Caco-2 (cell line): ENCODE data around the gene GJB6. TPM values are rescaled to one million over a fixed set of nuclear protein-coding genes. Genes with fewer than 3 reads are reported as not detected.

Experiments
- BruUV-seq: library from RNA; stranded (reverse); fragments of 400-500 nt; replicated peaks from 2 replicates; lab custom pipeline; 2021; lab: Mats Ljungman, UMichigan
- CTCF ChIA-PET: fragments of 300-600 bp; sonication (Branson Sonifier 250); formaldehyde crosslinking; loops from one replicate; lab custom pipeline; 2022; ENCODE audit warnings: antibody characterized with exemption; lab: Charles Lee
- POLR2A ChIA-PET: fragments of 300-600 bp; sonication (Branson Sonifier 250); formaldehyde crosslinking; loops from one replicate; lab custom pipeline; 2022; ENCODE audit warnings: antibody characterized with exemption; lab: Charles Lee
- DNase-seq, 2 experiments: peaks; one replicate each; pipeline versions ENCODE4 v3.0.0 to v3.0.0-alpha.2; 2020 to 2022
- H3K27me3 ChIP-seq: replicated peaks from 2 replicates; pipeline ENCODE4 v1.6.0; 2011; ENCODE audit warnings: low read length; ENCODE audit not compliant: control insufficient read depth, insufficient read depth
- H3K36me3 ChIP-seq: 2 replicates; pipeline ENCODE4 v1.5.1; 2011; ENCODE audit warnings: low read length; ENCODE audit not compliant: control insufficient read depth, insufficient read depth
- H3K4me1 ChIP-seq: fragments of 250-450 bp; sonication (Bioruptor Pico); 2 replicates; pipeline ENCODE4 v1.5.1; 2020; ENCODE audit warnings: mild to moderate bottlenecking
- H3K4me3 ChIP-seq: 2 replicates; pipeline ENCODE4 v1.5.1; 2011; ENCODE audit warnings: low read depth, mild to moderate bottlenecking, control low read depth, low read length
- H3K9me3 ChIP-seq: fragments of 250-450 bp; sonication (Bioruptor Pico); 2 replicates; pipeline ENCODE4 v1.5.1; 2020; ENCODE audit warnings: mild to moderate bottlenecking, moderate library complexity
- H3K27ac Mint-ChIP-seq: one replicate; pipeline ENCODE4 v1.8.0; 2022; ENCODE audit warnings: mixed read lengths; ENCODE audit not compliant: unreplicated experiment
- H3K27me3 Mint-ChIP-seq: one replicate; pipeline ENCODE4 v1.8.0; 2022; ENCODE audit warnings: mixed read lengths; ENCODE audit not compliant: insufficient read depth, unreplicated experiment
- H3K36me3 Mint-ChIP-seq: one replicate; pipeline ENCODE4 v1.8.0; 2022; ENCODE audit warnings: mild to moderate bottlenecking, mixed read lengths; ENCODE audit not compliant: insufficient read depth, unreplicated experiment
- H3K4me1 Mint-ChIP-seq: one replicate; pipeline ENCODE4 v1.8.0; 2022; ENCODE audit warnings: low read depth, mixed read lengths; ENCODE audit not compliant: unreplicated experiment
- H3K4me3 Mint-ChIP-seq: one replicate; pipeline ENCODE4 v1.8.0; 2022; ENCODE audit warnings: mild to moderate bottlenecking, moderate library complexity, mixed read lengths; ENCODE audit not compliant: unreplicated experiment
- H3K9me3 Mint-ChIP-seq: one replicate; pipeline ENCODE4 v1.8.0; 2022; ENCODE audit warnings: mixed read lengths; ENCODE audit not compliant: unreplicated experiment
- CTCF ChIP-seq, 2 experiments: fragments of 200-600 bp in 1 of 2; IDR thresholded peaks; 1 replicate in 1 of 2; 2 replicates in 1 of 2; pipeline versions ENCODE4 v1.5.1 to v1.8.0; 2011 to 2022; ENCODE audit warnings: antibody characterized with exemption in 1 of 2, control low read depth in 1 of 2, inconsistent platforms in 1 of 2, low read depth in 1 of 2, low read length in 1 of 2, mild to moderate bottlenecking in 1 of 2, moderate library complexity in 1 of 2; ENCODE audit not compliant: insufficient read depth in 1 of 2, severe bottlenecking in 1 of 2, unreplicated experiment in 1 of 2
- intact Hi-C: fragments of 100-400 bp; cut with micrococcal nuclease; formaldehyde crosslinking; loops from one replicate; pipeline ENCODE4 v1.10.0; 2022; ENCODE audit not compliant: unreplicated experiment
- total RNA-seq: library from RNA; stranded (reverse); gene quantifications from 2 replicates; pipeline ENCODE4 v1.2.3, GENCODE V29; 2022

Gene GJB6
- total RNA-seq, 1 experiment from 2014 or later, result not detected

DNA sequence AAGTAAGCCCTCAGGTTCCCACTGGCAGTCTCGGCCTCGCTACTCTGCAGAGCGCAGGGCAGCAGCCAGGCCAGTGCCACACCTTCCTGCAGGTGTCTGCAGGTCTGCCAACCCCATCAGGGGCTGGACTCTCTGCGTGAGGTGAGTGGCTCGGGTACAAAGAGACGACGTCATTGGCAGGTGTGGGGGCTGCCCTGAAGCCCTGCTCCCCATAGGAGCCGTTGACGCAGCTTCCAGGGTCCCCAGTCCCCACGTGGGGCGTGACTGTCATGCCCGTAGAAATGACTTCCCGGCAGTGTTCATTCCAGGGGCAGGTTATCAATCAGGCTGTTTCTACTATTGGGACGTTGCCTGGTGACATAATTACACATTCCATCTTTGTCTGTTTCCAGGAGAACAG is 15.3 kb upstream of the GJB6 start:
- no peak for DNase-seq
- no peak overlapping the region for H3K4me3 ChIP-seq
- H3K4me3 Mint-ChIP-seq, result no peak overlapping the region
- H3K36me3 Mint-ChIP-seq, result no peaks in the 10 kb centered on the region
- ChIA-PET CTCF (no interaction called here), POLR2A (no interaction called here)
- no TSS peak for BruUV-seq
- no peak overlapping the region for H3K27ac Mint-ChIP-seq
- H3K4me1 ChIP-seq, result no peaks in the 10 kb centered on the region
- H3K9me3 ChIP-seq, result 0 out of 2 replicates have a peak, but pooled peaks cover 4% of the 10 kb centered on the region
- H3K27me3 ChIP-seq, result no peaks in the 10 kb centered on the region
- H3K9me3 Mint-ChIP-seq, result no peaks in the 10 kb centered on the region
- no peaks in the 10 kb centered on the region for H3K4me1 Mint-ChIP-seq
- intact Hi-C loops, result no loop called here
- TF ChIP-seq CTCF (IDR thresholded peaks at IDR 0.05; ENCODE audit: insufficient read depth in 1 of 2, low read depth in 1 of 2, low read length in 1 of 2, severe bottlenecking in 1 of 2, unreplicated experiment in 1 of 2), result no peak
- peaks cover 6% of the 10 kb centered on the region for H3K27me3 Mint-ChIP-seq
- H3K36me3 ChIP-seq, result no peaks in the 10 kb centered on the region

DNA sequence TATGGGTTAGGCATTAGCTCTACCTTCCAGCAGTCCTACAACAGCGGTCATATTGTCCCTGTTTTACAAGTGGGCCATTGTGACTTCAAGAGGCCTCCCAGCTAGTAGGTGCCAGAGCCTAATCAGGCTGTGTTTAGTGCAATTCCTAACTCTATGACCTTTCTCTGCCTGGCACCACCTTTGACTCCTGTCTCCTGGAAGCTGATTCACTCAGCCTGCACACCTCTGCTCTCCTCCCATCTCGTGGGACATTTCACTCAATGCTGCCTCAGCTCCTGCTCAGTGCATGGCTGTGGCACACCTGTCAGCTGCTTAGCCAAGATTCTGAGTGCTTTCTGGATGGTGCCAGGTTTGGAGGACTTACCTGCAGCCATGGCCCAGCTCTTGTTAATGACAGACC is 9.5 kb upstream of the GJB6 start:
- Mint-ChIP-seq H3K9me3 (no peaks in the 10 kb centered on the region), H3K4me1 (peaks cover 5% of the 10 kb centered on the region), H3K27me3 (peaks cover 26% of the 10 kb centered on the region), H3K27ac (no peak overlapping the region), H3K4me3 (no peak overlapping the region), H3K36me3 (no peaks in the 10 kb centered on the region)
- POLR2A ChIA-PET, result no interaction called here
- Histone ChIP-seq H3K9me3 (0 out of 2 replicates have a peak, but pooled peaks cover 4% of the 10 kb centered on the region), H3K4me3 (no peak overlapping the region), H3K27me3 (no peaks in the 10 kb centered on the region), H3K36me3 (no peaks in the 10 kb centered on the region), H3K4me1 (no peaks in the 10 kb centered on the region)
- BruUV-seq, result no TSS peak
- no peak for DNase-seq
- TF ChIP-seq CTCF (IDR thresholded peaks at IDR 0.05; ENCODE audit: insufficient read depth in 1 of 2, low read depth in 1 of 2, low read length in 1 of 2, severe bottlenecking in 1 of 2, unreplicated experiment in 1 of 2), result no peak
- intact Hi-C loops, result no loop called here
- CTCF ChIA-PET, result no interaction called here

- no peak for TF ChIP-seq CTCF (IDR thresholded peaks at IDR 0.05; ENCODE audit: insufficient read depth in 1 of 2, low read depth in 1 of 2, low read length in 1 of 2, severe bottlenecking in 1 of 2, unreplicated experiment in 1 of 2)
- Histone ChIP-seq H3K27me3 (no peaks in the 10 kb centered on the region), H3K4me3 (no peak overlapping the region), H3K36me3 (no peaks in the 10 kb centered on the region), H3K9me3 (0 out of 2 replicates have a peak, but pooled peaks cover 4% of the 10 kb centered on the region), H3K4me1 (no peaks in the 10 kb centered on the region)
- H3K27ac Mint-ChIP-seq, result no peak overlapping the region
- DNase-seq, result no peak
- POLR2A ChIA-PET, result no interaction called here
- no TSS peak for BruUV-seq
- no peaks in the 10 kb centered on the region for H3K9me3 Mint-ChIP-seq
- no peak overlapping the region for H3K4me3 Mint-ChIP-seq
- H3K4me1 Mint-ChIP-seq, result peaks cover 5% of the 10 kb centered on the region
- intact Hi-C loops, result no loop called here
- no peaks in the 10 kb centered on the region for H3K36me3 Mint-ChIP-seq
- peaks cover 24% of the 10 kb centered on the region for H3K27me3 Mint-ChIP-seq
- CTCF ChIA-PET, result no interaction called here
These were observed 7.6 kb upstream of the GJB6 start for GRCh38 chr13:20239748-20240147.
